SHP77 treated with DMSO at 0.1 percent for 48 hours (cell line): Measurements from ENCODE around the gene NRAS.

Experiments
- DNase-seq: peaks from one replicate; lab custom pipeline; 2025; lab: John Stamatoyannopoulos, UW

NRAS gene

GRCh38 chr1:114676115-114676514 is 40.5 kb downstream of the NRAS start:
- no peak for DNase-seq

DNA sequence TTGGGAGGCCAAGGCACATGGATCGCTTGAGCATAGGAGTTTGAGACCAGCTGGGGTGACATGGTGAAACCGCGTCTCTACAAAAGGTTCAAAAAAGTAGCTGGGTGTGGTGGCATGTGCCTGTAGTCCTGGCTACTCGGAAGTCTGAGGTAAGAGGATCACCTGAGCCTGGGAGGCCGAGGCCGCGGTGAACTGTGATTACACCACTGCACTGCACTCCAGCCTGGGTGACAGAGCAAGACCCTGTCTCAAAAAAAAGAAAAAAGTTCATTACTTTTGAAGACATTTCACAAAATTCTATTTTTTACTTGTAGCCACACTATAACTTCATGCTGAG is 44.7 kb downstream of the NRAS start:
- DNase-seq, result no peak

DNA sequence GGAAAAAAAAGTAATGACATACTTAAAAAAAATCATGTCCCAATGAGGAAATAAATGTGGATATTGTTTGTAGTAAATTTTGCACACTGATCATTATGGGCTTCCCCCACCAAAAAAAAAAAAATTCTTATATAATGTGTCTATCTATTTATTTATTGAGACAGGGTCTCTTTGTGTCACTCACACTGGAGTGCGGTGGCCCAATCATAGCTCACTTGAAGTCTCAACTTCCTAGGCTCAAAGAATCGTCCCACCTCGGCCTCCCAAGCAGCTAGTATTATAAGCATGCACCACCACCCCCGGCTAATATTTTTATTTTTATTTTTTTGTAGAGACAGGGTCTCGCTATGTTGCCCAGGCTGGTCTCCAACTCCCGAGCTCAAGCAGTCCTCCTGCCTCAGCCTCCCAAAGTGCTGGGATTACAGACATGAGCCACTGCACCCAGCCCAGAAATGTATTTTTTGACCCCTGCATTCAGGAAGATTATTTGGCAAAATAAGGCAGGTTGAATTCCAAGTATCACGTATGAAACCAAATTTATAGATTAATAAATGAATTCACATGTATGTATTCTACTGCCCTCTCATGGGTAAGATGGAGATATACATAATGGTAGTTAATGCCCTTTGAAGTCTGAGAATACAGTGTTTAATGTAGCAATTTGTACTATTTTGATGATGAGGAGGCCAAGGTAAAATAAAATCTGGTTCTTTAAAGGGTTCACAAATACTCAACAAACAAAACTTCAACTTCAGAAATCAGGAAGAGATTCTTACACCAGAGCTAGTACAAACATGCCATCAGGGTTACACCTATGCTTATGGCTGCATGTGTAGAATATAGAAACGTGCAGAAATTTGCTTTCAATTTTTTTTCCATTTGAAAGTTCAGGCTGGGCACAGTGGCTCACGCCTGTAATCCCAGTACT is 45.3 kb downstream of the NRAS start:
- DNase-seq, result no peak

DNA sequence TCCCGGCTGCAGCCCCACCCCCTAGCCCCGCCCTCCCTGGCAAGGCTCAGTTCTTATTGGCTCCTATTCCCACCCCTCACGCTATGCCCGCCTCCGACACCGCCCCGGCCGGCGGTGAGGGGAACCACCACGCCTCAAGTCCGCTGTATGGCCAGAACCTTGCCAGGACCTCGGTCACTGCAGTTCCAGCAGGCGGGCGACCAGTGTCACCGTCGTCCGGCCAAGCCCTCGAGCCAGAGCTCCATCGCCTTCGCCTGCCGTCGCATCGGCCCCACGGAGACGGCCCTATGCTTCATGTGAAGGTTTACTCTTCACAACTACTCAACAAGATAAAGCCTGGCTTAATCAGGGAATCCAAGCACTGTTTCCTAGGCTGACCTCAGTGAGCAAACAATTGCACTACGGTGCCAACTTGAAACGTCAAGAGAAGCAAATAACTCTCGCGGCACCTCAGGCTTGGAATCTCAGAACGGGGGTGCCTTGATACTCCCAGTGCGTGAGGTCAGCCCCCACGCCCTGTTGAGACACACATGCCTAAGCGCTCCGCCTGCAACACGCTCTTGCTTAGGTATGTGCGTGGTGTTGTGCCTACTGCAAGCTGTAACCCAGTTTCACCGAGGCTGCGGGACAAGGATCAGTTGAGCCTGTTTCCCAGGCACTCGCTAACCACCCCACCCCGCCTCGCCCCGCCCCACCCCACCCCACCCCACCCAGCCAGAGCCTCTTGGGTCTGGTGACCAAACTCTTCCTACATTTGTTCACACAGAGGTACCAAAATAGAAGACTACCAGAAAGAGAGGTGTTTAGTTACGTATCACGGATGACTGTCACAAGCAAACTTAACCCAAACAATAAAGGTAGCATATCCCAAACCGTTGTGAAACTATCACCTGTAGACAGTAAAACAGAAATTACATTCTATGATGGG is 46.2 kb downstream of the NRAS start:
- DNase-seq, result no peak

DNA sequence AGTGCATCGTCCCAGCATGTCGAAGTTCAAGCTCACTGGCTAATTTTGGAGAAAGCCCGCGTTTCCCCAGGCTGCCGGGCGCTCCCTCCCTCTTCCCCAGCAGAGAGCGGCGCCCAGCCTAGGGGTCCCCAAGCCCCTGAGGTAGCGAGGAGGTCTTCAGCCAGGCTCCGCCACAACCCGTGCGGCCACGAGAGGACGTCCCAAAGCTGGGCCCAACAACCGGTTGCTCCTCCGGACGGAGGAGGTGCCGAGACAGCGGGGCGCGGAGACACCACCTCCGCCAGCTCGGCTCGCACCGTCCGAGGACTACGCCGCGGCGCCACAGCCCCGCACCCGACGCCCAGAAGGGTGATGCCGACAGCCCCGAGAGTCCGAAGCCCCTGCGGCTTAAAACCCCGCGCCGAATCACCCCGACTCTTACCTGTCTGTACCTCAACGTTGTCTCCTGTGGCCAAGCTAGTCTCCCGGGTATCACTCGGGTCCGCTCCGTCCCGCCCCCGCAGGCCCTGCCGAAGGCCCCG is 46.9 kb downstream of the NRAS start, which contains the start of gene DENND2C:
TSS of gene DENND2C (minus strand) at position 488 of the 521 bp plus-strand sequence. CDS start 44,065 bp downstream, outside the sequence.
- no peak for DNase-seq

DNA sequence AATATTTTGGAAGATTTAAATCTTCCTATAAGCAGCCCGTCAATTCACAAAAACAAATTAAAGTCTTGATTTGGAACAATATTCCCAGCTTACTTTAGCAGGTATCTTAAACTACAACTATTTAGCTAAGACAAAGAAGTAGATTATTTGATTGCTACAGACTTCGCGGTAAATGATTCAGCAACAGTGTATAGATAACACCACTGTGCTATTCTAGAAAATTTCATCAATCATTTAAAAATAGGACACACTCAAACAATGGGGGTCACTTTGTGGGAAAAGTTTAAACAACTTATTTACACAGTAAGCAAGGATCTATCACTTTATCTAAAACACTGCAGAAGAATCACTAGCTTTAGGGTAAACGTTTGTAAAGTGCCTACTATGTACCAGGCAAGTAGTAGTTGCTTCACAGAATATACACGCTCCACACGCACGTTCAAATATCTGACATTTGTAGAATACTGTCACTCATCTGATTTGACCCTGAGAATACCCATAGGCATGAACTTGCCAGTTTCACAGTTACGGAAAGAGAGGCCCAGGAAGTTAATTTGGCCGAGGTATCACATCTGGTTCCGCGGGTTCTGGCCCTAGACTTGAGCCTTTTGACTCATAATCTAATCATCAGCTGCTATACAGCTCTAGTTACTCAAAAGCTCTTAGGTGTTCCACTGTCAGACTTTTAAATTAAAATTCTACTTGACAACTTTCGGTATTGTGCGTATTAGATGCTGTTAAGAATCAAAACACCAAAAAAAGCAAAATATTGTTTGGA is 47.6 kb downstream of the NRAS start:
- no peak for DNase-seq

GRCh38 chr1:114668373-114668772 is 48.2 kb downstream of the NRAS start:
- DNase-seq, result no peak

DNA sequence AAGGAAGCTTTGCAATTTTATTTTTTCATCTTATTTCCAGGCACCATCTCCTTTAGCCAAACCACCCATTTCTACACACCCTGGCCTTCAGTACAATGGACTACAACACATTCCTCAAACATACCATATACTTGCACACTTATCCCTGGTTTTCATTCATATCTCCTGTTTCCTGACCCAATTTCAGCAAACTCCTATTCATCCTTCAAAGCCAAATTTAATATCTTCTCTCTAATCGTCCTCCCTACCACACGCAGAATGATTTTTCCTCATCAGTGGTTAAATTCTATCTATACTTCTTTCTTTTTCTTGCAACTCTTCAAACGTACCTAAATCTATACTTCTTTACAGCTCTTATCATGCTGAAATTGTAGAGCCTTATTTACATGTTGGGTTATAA is 49.6 kb downstream of the NRAS start:
- no peak for DNase-seq

DNA sequence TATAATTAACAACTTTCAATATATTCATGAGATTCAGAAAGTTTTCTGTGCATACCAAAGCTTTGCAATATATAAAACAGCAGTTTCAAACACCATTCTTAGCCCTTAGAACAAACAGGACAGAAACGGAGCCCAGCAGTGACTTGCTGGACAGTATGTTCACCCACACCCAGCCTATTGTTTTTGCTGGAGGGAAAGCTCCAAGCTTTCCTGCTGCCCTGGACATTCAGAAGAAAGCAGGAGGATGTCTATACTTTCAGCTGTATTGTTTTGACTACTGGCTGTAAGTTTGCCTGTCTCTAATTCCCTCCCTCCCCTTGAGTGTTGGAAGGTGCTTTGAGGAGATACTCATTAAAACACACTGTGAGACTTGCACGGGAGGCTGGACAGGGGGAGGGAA is 56.3 kb downstream of the NRAS start:
- DNase-seq, result no peak
